OCI-M1 (cell line): ENCODE measurements around the gene ENOX1.
A peak's percentile ranks its signal among the peaks of the same experiment; 100 is the strongest.

Experiments used
- DNase-seq: peaks from one replicate; lab custom pipeline; 2025; lab: John Stamatoyannopoulos, UW

Gene ENOX1

GRCh38 chr13:43315522-43315921, 471.2 kb downstream of the ENOX1 start:
- DNase-seq = no peak

GRCh38 chr13:43309311-43309710, 477.5 kb downstream of the ENOX1 start:
- no peak for DNase-seq

DNA sequence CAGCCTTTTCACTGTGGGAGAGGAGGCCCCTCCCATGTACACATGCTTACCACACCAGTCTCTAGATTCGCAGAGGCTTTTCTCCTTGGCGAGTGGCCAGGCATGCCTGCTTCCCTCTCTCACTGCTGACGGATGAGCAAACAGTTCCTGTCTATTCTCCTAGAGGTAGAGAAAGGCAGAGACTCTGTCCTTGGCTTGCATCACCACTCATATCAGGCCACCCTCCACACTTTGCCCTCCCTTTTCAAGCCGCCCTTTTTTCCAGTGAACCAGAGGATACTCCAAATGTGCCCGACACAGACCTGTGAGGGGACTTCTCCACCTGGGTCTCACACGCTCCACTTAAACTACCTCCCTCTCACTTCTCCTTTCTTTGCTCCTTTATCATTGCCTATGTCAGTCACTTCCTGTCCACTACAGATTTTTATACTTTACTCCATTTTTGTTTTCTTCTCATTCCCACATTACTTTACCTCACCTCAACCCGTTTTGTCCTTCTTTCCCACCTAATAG, 478.8 kb downstream of the ENOX1 start:
- DNase-seq = peak; percentile 82

- DNase-seq = no peak
Measured at GRCh38 chr13:43307221-43307920, 479.4 kb downstream of the ENOX1 start.

GRCh38 chr13:43306372-43306771, 480.4 kb downstream of the ENOX1 start:
- DNase-seq = no peak

GRCh38 chr13:43305416-43305815, 481.4 kb downstream of the ENOX1 start:
- no peak for DNase-seq

DNA sequence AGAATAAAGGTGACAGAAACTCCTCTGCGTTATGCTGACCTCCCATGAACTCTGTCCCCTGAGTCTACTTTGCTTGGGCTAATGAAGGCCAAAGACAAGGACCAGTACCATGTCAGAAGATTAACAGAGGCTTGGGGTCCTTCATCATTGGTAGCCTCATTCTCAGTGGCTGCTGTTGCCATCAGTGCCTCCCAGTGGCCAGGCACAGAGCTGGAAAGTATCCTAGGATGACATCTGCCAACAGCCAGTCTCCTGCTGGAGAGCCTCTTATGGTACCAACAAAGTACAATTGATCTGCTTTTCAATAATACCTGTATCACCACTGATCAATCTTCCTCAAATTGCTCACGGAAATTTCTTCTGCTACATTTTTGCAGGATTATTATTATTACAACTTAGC, 481.8 kb downstream of the ENOX1 start:
- no peak for DNase-seq

DNA sequence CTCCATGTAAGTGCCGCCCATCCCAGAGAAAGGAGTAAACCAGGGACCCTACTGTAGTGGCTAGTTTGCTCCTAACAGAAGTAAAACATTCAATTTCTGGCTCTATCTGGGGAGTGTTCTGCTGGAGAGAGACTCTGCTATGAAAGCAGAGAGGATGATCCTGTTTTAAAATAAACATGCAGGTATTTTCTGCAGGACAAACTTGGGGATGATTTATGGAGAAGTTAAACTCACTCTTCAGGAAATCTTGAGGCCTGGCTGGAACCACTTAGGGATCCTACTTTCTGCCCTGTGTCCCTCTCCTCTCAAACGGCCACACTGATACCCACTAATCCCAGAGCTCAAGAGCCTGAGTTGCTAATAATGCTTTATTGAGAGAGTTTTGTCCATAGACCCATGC, 482.3 kb downstream of the ENOX1 start:
- DNase-seq = no peak

DNA sequence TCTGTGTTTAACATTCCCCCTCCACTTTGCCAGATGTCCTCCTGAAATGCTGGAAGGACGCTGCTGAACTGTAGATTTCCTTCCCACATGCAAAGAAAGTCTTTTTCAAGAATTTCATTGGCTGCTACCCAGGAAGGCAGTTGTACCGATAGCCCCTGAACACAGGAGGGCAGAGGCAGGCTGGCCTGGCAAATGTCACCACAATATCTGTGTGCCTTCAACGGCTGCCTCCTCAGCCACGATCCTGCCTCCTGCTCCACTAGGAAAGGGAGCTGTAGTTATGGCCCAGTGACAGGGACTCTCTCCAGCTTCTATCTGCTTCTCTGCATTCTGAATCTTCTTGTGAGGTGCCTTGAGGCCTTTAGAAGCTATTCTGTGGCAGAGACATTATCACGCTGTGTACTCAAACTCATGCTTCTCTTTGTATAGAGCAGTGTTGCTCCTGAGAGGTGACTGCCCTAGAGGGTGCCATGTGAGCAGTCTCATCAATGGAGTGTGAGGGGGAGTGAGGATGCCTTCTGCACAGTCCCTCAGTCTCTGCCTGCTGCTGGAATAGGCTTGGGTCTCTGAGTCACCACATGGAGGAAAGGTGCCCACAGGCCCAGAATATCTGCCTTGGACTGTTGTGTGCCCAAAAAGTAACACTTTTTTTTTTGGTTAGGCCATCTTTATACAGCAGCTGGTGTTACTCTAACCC, 483.6 kb downstream of the ENOX1 start:
- DNase-seq = peak; percentile 75

GRCh38 chr13:43301346-43301969, 485.3 kb downstream of the ENOX1 start:
- DNase-seq = no peak

DNA sequence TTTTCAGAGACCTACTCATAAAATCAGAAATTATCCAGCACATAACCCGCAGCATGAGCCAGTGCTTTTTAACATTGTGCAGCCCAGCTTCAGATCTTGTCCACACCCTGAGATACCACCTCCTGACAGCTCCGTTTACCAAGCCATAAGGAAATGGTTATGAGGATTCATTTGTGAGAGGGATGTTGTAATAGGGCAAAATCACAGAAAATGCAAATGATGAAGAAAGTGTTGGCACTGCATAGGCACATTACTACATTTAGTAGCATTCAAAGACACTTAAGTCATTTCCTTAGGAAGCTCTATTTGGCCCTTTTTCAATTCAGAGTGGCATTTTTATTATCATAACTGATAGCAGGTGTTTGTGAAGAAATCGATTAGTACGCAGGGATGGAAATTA, 485.9 kb downstream of the ENOX1 start:
- no peak for DNase-seq

DNA sequence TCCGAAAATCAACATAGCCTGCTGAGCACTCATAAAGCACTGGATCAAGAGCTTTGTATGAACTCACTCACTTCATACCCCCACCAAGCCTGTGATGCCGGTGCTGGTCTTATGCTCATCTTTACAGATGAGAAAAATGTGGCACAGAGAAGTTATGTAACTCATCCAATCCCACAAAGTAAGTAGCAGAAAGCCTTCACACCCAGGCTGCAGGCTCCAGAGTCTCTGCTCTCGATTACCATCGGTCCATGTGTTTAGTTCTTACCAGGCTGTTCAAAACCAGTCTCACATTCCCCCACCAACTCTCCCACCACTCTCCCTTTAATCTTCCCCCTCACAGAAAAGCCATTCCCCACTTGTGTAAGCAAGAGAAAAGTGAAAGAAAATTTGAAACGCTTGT, 487.4 kb downstream of the ENOX1 start:
- DNase-seq = no peak

DNA sequence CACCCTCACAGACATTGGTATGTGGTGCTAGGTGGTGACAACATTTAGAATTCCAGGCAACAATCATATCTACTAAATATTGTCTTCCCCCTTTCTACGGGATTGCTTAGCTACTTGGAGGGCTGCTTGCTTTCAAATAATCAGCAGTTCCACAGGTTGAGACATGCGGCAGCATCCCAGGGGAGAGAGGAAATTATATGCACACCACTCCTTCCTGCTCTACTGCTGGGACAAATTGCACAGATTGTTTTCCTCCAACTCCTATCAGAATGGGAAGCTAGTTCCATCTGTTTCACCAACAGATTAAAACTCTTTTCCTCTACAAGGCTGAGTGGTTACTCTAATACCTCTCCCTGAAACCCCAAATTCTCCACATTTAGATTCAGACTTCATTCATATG, 488.0 kb downstream of the ENOX1 start:
- no peak for DNase-seq

- no peak for DNase-seq
Measured at GRCh38 chr13:43297967-43298678, 488.6 kb downstream of the ENOX1 start.

- DNase-seq = no peak
Measured at GRCh38 chr13:43295825-43296564, 490.8 kb downstream of the ENOX1 start.

DNA sequence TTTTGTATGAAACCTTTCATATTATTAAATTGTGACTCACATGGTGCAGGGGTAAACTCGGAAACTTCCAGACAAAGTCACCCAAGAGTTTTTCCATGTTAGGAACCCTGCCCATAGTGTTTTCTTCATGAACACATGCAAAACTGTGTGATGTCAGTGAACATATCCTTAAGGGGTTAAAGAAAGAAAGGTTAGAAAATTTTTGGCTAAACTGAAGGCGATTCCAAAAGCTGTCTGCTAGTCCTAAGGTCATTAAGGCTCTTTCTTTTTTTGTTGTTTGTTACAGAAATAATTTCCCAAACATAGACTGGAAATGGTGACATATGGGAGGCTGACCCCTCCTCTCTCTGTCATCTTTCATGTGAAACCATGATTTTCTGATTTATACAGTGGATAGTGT, 491.5 kb downstream of the ENOX1 start:
- DNase-seq = no peak

DNA sequence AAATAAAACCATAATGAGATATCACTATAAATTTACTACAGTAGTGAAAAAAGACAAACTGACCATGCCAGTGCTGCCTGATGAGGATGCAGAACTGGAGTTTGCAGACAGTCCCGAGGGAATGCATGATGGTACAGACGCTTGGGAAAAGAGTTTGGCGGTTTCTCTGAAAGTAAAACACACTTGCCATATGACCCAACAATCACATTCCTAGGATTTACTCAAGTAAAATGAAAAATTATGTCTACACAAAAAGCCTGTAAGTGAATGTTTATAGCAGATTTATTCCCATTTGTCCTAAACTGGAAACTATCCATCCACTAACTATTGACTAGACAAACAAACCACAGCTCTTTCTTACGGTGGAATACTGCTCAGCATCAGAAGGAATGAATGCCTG, 492.4 kb downstream of the ENOX1 start:
- DNase-seq = no peak

DNA sequence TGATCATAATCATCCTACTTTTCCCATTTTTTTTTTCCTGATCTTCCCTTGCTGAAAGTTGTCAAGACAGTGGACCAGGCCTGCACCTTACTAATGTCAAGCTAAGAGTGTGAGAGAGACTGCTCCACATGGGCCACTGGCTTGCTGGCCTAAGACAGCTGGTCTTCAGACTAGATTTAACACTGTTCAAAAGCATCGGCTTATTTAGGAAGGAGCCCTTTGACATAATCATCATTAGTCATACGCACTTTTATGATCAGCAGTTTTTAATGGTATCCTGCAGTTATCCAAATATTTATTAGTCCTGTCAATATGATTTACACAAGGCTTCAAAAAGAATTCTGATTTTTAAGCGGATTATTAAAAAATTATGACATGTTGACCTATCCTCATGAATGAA, 492.8 kb downstream of the ENOX1 start:
- no peak for DNase-seq

DNA sequence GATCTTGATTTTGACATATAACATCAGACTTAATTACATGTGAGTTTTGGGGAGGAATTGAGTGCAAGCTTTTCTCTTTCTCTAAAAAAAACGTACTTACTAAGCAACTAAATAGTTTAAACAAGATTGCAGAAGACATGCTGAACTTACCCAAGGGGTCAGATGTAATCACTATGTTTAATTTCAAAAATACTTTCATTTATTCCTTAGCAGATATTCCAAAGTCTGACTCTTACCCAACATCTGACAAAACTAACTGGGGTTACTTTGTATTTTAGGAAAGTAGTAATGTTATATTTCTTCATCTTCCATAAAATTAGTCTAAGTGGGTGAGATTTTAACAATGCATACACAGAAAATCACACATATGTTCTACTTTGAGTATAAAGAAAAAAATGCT, 493.2 kb downstream of the ENOX1 start:
- DNase-seq = no peak

DNA sequence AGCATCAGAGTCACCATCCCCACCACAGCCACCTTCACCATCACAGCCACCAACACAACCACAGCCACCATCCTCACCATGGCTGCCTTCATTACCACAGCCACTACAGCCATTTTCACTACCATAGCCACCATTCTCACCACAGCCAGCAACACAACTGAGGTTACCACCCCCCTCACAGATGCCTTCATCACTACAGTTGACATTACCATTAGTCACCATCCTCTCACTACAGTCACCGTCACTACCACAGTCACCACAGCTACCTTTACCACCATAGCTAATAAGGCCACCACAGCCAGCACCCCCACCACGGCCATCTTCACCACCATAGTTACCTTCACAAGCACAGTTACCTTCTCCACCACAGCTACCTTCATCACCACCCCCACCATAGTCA, 493.8 kb downstream of the ENOX1 start:
- DNase-seq = no peak

DNA sequence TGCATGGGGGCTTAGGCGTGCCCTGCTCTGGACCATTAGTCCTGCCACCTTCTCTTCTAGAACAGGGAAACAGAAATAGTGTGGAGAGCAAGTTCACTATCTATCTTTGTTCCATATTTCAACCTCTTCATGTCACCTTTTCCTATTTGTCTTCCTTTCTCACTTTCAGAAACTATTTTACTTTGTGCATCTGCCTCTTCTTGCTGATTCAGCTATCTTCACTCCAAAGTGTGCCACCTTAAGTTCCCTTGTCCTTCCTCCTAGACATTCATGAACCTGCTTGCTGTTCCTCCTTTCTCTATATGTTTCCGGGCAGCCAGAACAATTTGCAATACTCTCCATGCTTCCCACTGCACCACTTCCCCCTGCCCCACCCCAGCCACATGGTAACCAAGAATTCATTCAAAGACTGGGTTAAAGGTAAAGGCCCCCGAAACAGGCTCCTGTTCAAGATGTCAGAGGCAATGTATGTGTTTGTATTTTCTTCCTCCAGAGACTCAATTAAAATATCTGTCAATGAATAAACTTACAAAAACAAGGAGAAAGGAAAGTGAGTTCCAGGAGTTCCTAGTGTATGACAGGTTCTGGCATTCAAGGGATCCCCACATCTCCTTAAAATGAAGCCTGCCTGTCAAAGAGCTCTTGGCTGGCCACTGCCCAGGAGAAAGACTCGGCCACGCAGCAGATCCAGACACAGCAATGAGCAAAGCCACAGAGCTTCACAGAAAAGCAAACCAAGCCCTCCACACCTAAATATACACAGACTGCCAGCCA, 495.3 kb downstream of the ENOX1 start:
- no peak for DNase-seq
